Measurements from ENCODE around the gene MRE11.
"Not testable (repeated sequence)": the region's sequence is repeated elsewhere in the genome, so short reads cannot be mapped to it uniquely, and the experiment has no call there.

Gene MRE11

DNA sequence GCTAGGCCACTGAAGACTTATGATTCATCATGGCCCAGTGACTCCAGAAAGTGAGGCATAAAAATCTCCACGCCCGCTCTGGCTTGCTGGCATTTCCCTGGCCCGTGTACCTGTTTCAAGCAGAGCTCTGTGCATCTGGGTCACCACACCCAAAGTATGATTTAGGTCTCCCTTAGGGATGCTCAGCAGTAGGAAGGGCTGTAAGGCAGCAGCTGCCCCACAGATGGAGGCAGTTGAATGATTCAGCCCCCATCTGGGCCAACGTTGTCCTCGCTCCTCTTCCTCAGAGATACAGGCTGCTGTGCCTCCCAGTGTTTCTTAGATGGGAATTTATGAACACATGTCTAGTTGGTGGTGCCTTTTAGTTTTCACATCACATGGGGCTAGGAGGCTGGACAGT lies 114.0 kb downstream of the MRE11 start:
- H3K4me3 ChIP-seq (ENCODE audit: low read length) = no peak overlapping the region
- DNase-seq (ENCODE audit: low read depth) = no peak
- TF ChIP-seq, protein P1, sequence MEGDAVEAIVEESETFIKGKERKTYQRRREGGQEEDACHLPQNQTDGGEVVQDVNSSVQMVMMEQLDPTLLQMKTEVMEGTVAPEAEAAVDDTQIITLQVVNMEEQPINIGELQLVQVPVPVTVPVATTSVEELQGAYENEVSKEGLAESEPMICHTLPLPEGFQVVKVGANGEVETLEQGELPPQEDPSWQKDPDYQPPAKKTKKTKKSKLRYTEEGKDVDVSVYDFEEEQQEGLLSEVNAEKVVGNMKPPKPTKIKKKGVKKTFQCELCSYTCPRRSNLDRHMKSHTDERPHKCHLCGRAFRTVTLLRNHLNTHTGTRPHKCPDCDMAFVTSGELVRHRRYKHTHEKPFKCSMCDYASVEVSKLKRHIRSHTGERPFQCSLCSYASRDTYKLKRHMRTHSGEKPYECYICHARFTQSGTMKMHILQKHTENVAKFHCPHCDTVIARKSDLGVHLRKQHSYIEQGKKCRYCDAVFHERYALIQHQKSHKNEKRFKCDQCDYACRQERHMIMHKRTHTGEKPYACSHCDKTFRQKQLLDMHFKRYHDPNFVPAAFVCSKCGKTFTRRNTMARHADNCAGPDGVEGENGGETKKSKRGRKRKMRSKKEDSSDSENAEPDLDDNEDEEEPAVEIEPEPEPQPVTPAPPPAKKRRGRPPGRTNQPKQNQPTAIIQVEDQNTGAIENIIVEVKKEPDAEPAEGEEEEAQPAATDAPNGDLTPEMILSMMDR (conservative IDR thresholded peaks at IDR 0.05; ENCODE audit: low read length) = no peak

DNA sequence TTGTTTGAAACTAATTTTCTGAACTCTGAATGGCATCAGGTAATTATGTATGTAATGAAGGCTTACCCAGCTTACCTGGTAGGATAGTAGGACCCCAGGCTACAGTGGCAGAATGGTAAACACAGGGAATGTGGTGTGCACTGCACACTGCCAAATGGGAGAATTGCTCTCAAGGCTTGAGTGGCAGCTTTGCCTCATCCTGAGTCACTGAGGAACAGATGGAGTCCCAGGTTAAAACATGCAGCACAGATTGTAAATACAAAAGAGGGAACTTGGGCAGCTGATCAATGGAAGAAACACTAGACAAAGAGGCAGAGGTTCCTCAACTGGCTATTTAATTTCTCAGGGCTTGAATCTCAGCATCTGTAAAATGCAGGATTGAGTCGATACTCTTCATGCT lies 116.8 kb downstream of the MRE11 start:
- TF ChIP-seq, protein P1 (conservative IDR thresholded peaks at IDR 0.05; ENCODE audit: low read length) = no peak
- DNase-seq (ENCODE audit: low read depth) = no peak
- H3K4me3 ChIP-seq (ENCODE audit: low read length) = no peak overlapping the region

DNA sequence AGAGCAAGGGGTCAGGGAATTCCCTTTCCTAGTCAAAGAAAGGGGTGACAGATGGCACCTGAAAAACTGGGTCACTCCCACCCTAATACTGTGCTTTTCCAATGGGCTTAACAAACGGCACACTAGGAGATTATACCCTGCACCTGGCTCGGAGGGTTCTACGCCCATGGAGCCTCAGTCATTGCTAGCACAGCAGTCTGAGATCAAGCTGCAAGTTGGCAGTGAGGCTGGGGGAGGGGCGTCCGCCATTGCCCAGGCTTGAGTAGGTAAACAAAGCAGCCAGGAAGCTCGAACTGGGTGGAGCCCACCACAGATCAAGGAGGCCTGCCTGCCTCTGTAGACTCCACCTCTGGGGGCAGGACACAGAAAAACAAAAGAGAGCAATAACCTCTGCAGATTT lies 123.1 kb downstream of the MRE11 start:
- H3K4me3 ChIP-seq (ENCODE audit: low read length); DNase-seq (ENCODE audit: low read depth): not testable (repeated sequence)

Measured in AG10803 (cell line).